ENCODE results near the gene HHEX. TPM values are rescaled to one million over a fixed set of nuclear protein-coding genes. Genes with fewer than 3 reads are reported as not detected.

Gene HHEX
- total RNA-seq, 1 experiment from 2014 or later, result 2.2 TPM

- Histone ChIP-seq H3K4me1 (ENCODE audit: insufficient read depth, low read length) (no peaks in the 10 kb centered on the region), H3K36me3 (ENCODE audit: low read depth, low read length) (no peaks in the 10 kb centered on the region; the same call in 1 of the 2 replicates), H3F3A (ENCODE audit: low read length, unreplicated experiment) (no peaks in the 10 kb centered on the region), H3K4me2 (ENCODE audit: low read length) (peak overlapping the region; percentile 94), H4K20me1 (ENCODE audit: low read length) (no peaks in the 10 kb centered on the region), H3K4me3 (ENCODE audit: low read length) (peak overlapping the region; percentile 72), H3K27ac (ENCODE audit: low read length) (no peak overlapping the region), H2AFZ (ENCODE audit: low read length) (peak overlapping the region; percentile 96), H3K9me3 (ENCODE audit: low read length) (no peaks in the 10 kb centered on the region), H3K79me2 (ENCODE audit: low read length) (no peaks in the 10 kb centered on the region), H3K9ac (ENCODE audit: low read length) (peak overlapping the region; percentile 45), H3K9me2 (replicated peaks; ENCODE audit: low read length) (no peaks in the 10 kb centered on the region), H3K27me3 (ENCODE audit: low read length) (no peaks in the 10 kb centered on the region)
- intact Hi-C loops (cut with micrococcal nuclease), result loop anchor here (10.0 kb wide), 1 partner anchor 176 kb away; no protein-coding TSS in a partner anchor
- ATAC-seq (peak; percentile 24), DNase-seq (no peak)
- BruUV-seq (replicated peaks), result no TSS peak
- ChIA-PET CTCF (interaction anchor here (1.0 kb wide), 1 partner anchor 14 kb away, joined by 5 read pairs; no protein-coding TSS in a partner anchor), POLR2A (ENCODE audit: unreplicated experiment) (no interaction called here)
- no peak for TF ChIP-seq CTCF (conservative IDR thresholded peaks at IDR 0.05; ENCODE audit: low read depth, low read length)
These were observed 9.4 kb downstream of the HHEX start for GRCh38 chr10:92699193-92699517.

- peak overlapping the region; percentile 96 for H2AFZ ChIP-seq (ENCODE audit: low read length)
- ChIA-PET POLR2A (ENCODE audit: unreplicated experiment) (interaction anchor here (0.5 kb wide), 1 partner anchor 490 kb away, joined by 5 read pairs; no protein-coding TSS in a partner anchor), CTCF (interaction anchor here (1.0 kb wide), 1 partner anchor 13 kb away, joined by 5 read pairs; no protein-coding TSS in a partner anchor)
- no TSS peak for BruUV-seq (replicated peaks)
- no peaks in the 10 kb centered on the region for H3K9me2 ChIP-seq (replicated peaks; ENCODE audit: low read length)
- no peaks in the 10 kb centered on the region for H3K9me3 ChIP-seq (ENCODE audit: low read length)
- ATAC-seq (peak; percentile 90), DNase-seq (peak; percentile 56)
- H3K4me1 ChIP-seq (ENCODE audit: insufficient read depth, low read length), result no peaks in the 10 kb centered on the region
- peak overlapping the region; percentile 94 for H3K4me2 ChIP-seq (ENCODE audit: low read length)
- H4K20me1 ChIP-seq (ENCODE audit: low read length), result no peaks in the 10 kb centered on the region
- H3K27me3 ChIP-seq (ENCODE audit: low read length), result no peaks in the 10 kb centered on the region
- no peaks in the 10 kb centered on the region for H3F3A ChIP-seq (ENCODE audit: low read length, unreplicated experiment)
- TF ChIP-seq CTCF (conservative IDR thresholded peaks at IDR 0.05; ENCODE audit: low read depth, low read length) (no peak), EZH2phosphoT487 (IDR thresholded peaks at IDR 0.05; ENCODE audit: borderline replicate concordance, low read length) (no peak), EZH2 (IDR thresholded peaks at IDR 0.05; ENCODE audit: low read length, unreplicated experiment) (no peak)
- intact Hi-C loops (cut with micrococcal nuclease), result loop anchor here (10.0 kb wide), 1 partner anchor 175 kb away; no protein-coding TSS in a partner anchor
- H3K36me3 ChIP-seq (ENCODE audit: low read depth, low read length), result no peaks in the 10 kb centered on the region
- peak overlapping the region; percentile 45 for H3K9ac ChIP-seq (ENCODE audit: low read length)
- H3K79me2 ChIP-seq (ENCODE audit: low read length), result no peaks in the 10 kb centered on the region
- H3K27ac ChIP-seq (ENCODE audit: low read length), result no peak overlapping the region
- peak overlapping the region; percentile 72 for H3K4me3 ChIP-seq (ENCODE audit: low read length)
These were observed 10.0 kb downstream of the HHEX start for GRCh38 chr10:92699518-92700381.

GRCh38 chr10:92702301-92702916 lies 12.7 kb downstream of the HHEX start:
- intact Hi-C loops (cut with micrococcal nuclease), result no loop called here
- POLR2A ChIA-PET (ENCODE audit: unreplicated experiment), result no interaction called here
- no TSS peak for BruUV-seq (replicated peaks)

More at GRCh38 chr10:92702301-92702916, 12.7 kb downstream of the HHEX start:
- no peaks in the 10 kb centered on the region for H3K27me3 ChIP-seq (ENCODE audit: low read length)
- CTCF ChIA-PET, result no interaction called here
- H3F3A ChIP-seq (ENCODE audit: low read length, unreplicated experiment), result no peaks in the 10 kb centered on the region
- no peaks in the 10 kb centered on the region for H3K79me2 ChIP-seq (ENCODE audit: low read length)
- no peak overlapping the region for H3K4me3 ChIP-seq (ENCODE audit: low read length)
- no peak for DNase-seq
- ATAC-seq, result no peak
- H3K9me2 ChIP-seq (replicated peaks; ENCODE audit: low read length), result no peaks in the 10 kb centered on the region
- H3K27ac ChIP-seq (ENCODE audit: low read length), result no peak overlapping the region
- TF ChIP-seq EZH2 (IDR thresholded peaks at IDR 0.05; ENCODE audit: low read length, unreplicated experiment) (no peak), EZH2phosphoT487 (IDR thresholded peaks at IDR 0.05; ENCODE audit: borderline replicate concordance, low read length) (no peak), CTCF (conservative IDR thresholded peaks at IDR 0.05; ENCODE audit: low read depth, low read length) (no peak)
- H3K4me2 ChIP-seq (ENCODE audit: low read length), result no peak overlapping the region
- no peaks in the 10 kb centered on the region for H3K4me1 ChIP-seq (ENCODE audit: insufficient read depth, low read length)
- no peak overlapping the region for H3K9ac ChIP-seq (ENCODE audit: low read length)
- no peaks in the 10 kb centered on the region for H3K36me3 ChIP-seq (ENCODE audit: low read depth, low read length)
- no peak overlapping the region for H2AFZ ChIP-seq (ENCODE audit: low read length)
- no peaks in the 10 kb centered on the region for H4K20me1 ChIP-seq (ENCODE audit: low read length)
- H3K9me3 ChIP-seq (ENCODE audit: low read length), result no peaks in the 10 kb centered on the region

All from PC-3 (cell line).